Measurements from ENCODE around the gene C1QTNF7.

- TF ChIP-seq CTCF (IDR thresholded peaks at IDR 0.05) (no peak), POLR2A (IDR thresholded peaks at IDR 0.05) (no peak)
These were observed 35.6 kb upstream of the C1QTNF7 start for GRCh38 chr4:15392053-15392805.

Measured in body of pancreas (tissue), 4 donors.